EH (cell line): Measurements from ENCODE around the gene IVL.

Source experiments
- DNase-seq: peaks from one replicate; pipeline ENCODE4 v3.0.0-alpha.2; 2015; ENCODE audit warnings: low read depth

Gene IVL

DNA sequence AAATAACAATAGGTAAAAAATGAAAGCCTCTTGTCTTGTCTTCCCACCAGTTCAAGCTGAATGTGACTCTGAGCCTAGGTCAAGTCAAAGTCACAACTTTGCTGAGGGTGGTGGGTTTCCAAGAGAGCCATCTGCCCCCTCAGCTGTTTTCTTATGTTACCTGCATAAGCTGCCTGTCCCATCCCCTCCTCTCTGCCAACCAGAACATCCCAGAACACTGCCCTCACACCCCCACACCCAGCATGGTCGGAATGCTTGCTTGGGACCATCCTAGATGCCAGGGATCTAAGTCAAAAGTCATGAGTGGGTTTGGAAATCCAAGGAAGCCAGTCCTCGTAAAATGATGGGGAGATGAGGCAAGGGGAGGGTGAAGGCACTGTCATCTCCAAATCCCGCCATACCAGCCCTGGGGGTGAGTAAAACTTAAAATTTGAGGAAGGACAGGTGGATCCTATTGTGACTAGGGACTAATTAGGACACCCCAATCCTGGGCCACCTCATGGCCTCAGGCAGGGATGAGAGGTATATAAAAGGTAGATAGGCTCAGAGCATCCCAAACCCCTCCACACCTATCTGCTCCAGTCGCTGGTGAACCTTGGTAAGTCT, 38.4 kb downstream of the IVL start, which contains the start of gene SPRR5:
SPRR5 (plus strand) TSS at position 556 of the 606 bp plus-strand sequence. CDS start 1,349 bp downstream, outside the sequence.
- DNase-seq: no peak

- no peak for DNase-seq
These were observed 43.4 kb downstream of the IVL start for GRCh38 chr1:152951711-152952110.

GRCh38 chr1:152953761-152954160, 45.4 kb downstream of the IVL start:
- DNase-seq: no peak

- peak; percentile 1 for DNase-seq
These were observed 46.1 kb downstream of the IVL start for GRCh38 chr1:152954436-152954835.

GRCh38 chr1:152957561-152957960, 49.2 kb downstream of the IVL start:
- DNase-seq: no peak

GRCh38 chr1:152959273-152959672, 50.9 kb downstream of the IVL start:
- DNase-seq: no peak

GRCh38 chr1:152959801-152960451, 51.6 kb downstream of the IVL start:
- DNase-seq: no peak

- no peak for DNase-seq
These were observed 52.2 kb downstream of the IVL start for GRCh38 chr1:152960452-152961044.
